Liver (tissue), 9 donors: Measurements from ENCODE around the gene GPATCH3. TPM values are rescaled to one million over a fixed set of nuclear protein-coding genes. Genes with fewer than 3 reads are reported as not detected.
A peak's percentile ranks its signal among the peaks of the same experiment; 100 is the strongest.
"Not testable (repeated sequence)": the region's sequence is repeated elsewhere in the genome, so short reads cannot be mapped to it uniquely, and the experiment has no call there.

Experiments used
- DNase-seq: peaks from one replicate; pipeline ENCODE4 v3.0.0-alpha.2; 2017; ENCODE audit warnings: low spot score
- H3K27ac ChIP-seq, 2 donors: one replicate each; pipeline ENCODE4 v1.7.0; 2013; ENCODE audit warnings: inconsistent platforms in 2 of 2, low read length in 2 of 2, control low read depth in 1 of 2, low read depth in 1 of 2, mild to moderate bottlenecking in 1 of 2
- H3K27me3 ChIP-seq, 4 donors: one replicate each; pipeline versions ENCODE4 v1.6.1 to v1.7.0; 2013; ENCODE audit warnings: low read length in 3 of 4, inconsistent platforms in 1 of 4, mild to moderate bottlenecking in 1 of 4, moderate library complexity in 1 of 4; ENCODE audit not compliant: control insufficient read depth in 4 of 4, insufficient read depth in 4 of 4
- H3K36me3 ChIP-seq, 4 donors: one replicate each; pipeline versions ENCODE4 v1.6.1 to v1.7.0; 2013; ENCODE audit warnings: low read length in 3 of 4, mild to moderate bottlenecking in 3 of 4, low read depth in 1 of 4, moderate library complexity in 1 of 4; ENCODE audit not compliant: control insufficient read depth in 4 of 4, insufficient read depth in 3 of 4
- H3K4me1 ChIP-seq, 4 donors: one replicate each; pipeline versions ENCODE4 v1.6.1 to v1.7.0; 2013; ENCODE audit warnings: low read length in 3 of 4, mild to moderate bottlenecking in 3 of 4, moderate library complexity in 1 of 4; ENCODE audit not compliant: control insufficient read depth in 4 of 4, insufficient read depth in 4 of 4
- H3K4me3 ChIP-seq, 3 donors: one replicate each; pipeline versions ENCODE4 v1.6.1 to v1.7.0; 2013; ENCODE audit warnings: low read length in 3 of 3, control low read depth in 1 of 3, low read depth in 1 of 3, mild to moderate bottlenecking in 1 of 3
- H3K9ac ChIP-seq, 2 donors: one replicate each; pipeline ENCODE4 v1.7.0; 2013; ENCODE audit warnings: low read length in 2 of 2, mild to moderate bottlenecking in 2 of 2, moderate library complexity in 2 of 2, control low read depth in 1 of 2, low read depth in 1 of 2
- H3K9me3 ChIP-seq, 4 donors: one replicate each; pipeline versions ENCODE4 v1.6.1 to v1.7.0; 2013; ENCODE audit warnings: low read length in 3 of 4; ENCODE audit not compliant: control insufficient read depth in 4 of 4
- EGR1 ChIP-seq, 2 donors: IDR thresholded peaks; 2 replicates each; pipeline ENCODE4 v1.6.1; 2016 to 2018; ENCODE audit warnings: antibody characterized with exemption in 2 of 2, low read depth in 2 of 2
- FOXA1 ChIP-seq: IDR thresholded peaks from 2 replicates; pipeline ENCODE4 v1.6.1; 2016; ENCODE audit warnings: antibody characterized with exemption
- FOXA2 ChIP-seq: IDR thresholded peaks from 2 replicates; pipeline ENCODE4 v1.6.1; 2016; ENCODE audit warnings: antibody characterized with exemption
- GABPA ChIP-seq, 2 donors: IDR thresholded peaks in 1 of 2; conservative IDR thresholded peaks in 1 of 2; 2 replicates each; pipeline ENCODE4 v1.6.1; 2016; ENCODE audit warnings: antibody characterized with exemption in 2 of 2, mild to moderate bottlenecking in 1 of 2, moderate library complexity in 1 of 2
- HNF4A ChIP-seq, 2 donors: conservative IDR thresholded peaks; 2 replicates each; pipeline ENCODE4 v1.6.1; 2016; ENCODE audit warnings: antibody characterized with exemption in 2 of 2, mild to moderate bottlenecking in 2 of 2
- NR2F2 ChIP-seq: IDR thresholded peaks from 2 replicates; pipeline ENCODE4 v1.6.1; 2016; ENCODE audit warnings: antibody characterized with exemption
- RAD21 ChIP-seq, 2 donors: IDR thresholded peaks; 2 replicates each; pipeline ENCODE4 v1.6.1; 2016; ENCODE audit warnings: antibody characterized with exemption in 2 of 2, mild to moderate bottlenecking in 2 of 2
- RXRA ChIP-seq, 2 donors: IDR thresholded peaks; 2 replicates each; pipeline ENCODE4 v1.6.1; 2017 to 2018; ENCODE audit warnings: antibody characterized with exemption in 2 of 2, mild to moderate bottlenecking in 1 of 2
- SP1 ChIP-seq: IDR thresholded peaks from 2 replicates; pipeline ENCODE4 v1.6.1; 2018; ENCODE audit warnings: antibody characterized with exemption, mild to moderate bottlenecking
- TAF1 ChIP-seq: conservative IDR thresholded peaks from 2 replicates; pipeline ENCODE4 v1.6.1; 2016; ENCODE audit warnings: antibody characterized with exemption, mild to moderate bottlenecking
- YY1 ChIP-seq: IDR thresholded peaks from 2 replicates; pipeline ENCODE4 v1.6.1; 2016; ENCODE audit warnings: antibody characterized with exemption, mild to moderate bottlenecking
- WGBS: extraction: QIAGEN DNeasy Blood & Tissue Kit; methylation state at CpG from one replicate; pipeline ENCODE4 v1.1.7; 2013; 5-methylcytosine and 5-hydroxymethylcytosine counted together
- polyA plus RNA-seq, 2 donors: library from polyadenylated mRNA; stranded (reverse) in 1 of 2; unstranded in 1 of 2; fragments of 200-250 nt in 1 of 2; fragments of >200 nt in 1 of 2; fragmentation: Nextera tagmentation in 1 of 2; extraction: Ambion mirVana in 1 of 2; gene quantifications; one replicate each; pipeline versions ENCODE4 v1.2.1 to v1.2.3, GENCODE V29; 2013 to 2015
- total RNA-seq, 2 donors: library from RNA; depleted of rRNA; stranded (reverse); fragments of >200 nt; gene quantifications; one replicate each; pipeline ENCODE4 v1.2.3, GENCODE V29; 2014
- TF ChIP-seq, protein P1 (sequence below): IDR thresholded peaks from 2 replicates; pipeline ENCODE4 v1.6.1; 2016; ENCODE audit warnings: antibody characterized with exemption, mild to moderate bottlenecking
- TF ChIP-seq, protein P2 (sequence below): IDR thresholded peaks from 2 replicates; pipeline ENCODE4 v1.6.1; 2016; ENCODE audit warnings: antibody characterized with exemption
- TF ChIP-seq, protein P3 (sequence below): fragments of 150-350 bp; IDR thresholded peaks from 2 replicates; pipeline ENCODE4 v1.5.1; 2017; ENCODE audit warnings: improper control_type of control experiment, low read depth, low read length; ENCODE audit not compliant: missing input control
- TF ChIP-seq, protein P4 (sequence below): IDR thresholded peaks from 2 replicates; pipeline ENCODE4 v1.6.1; 2016; ENCODE audit warnings: antibody characterized with exemption
- donor health status: healthy.
- donor health status: healthy.
- donor health status: healthy.
- donor health status: healthy.
- donor health status: healthy.

Gene GPATCH3
- total and polyA plus RNA-seq, 4 donors = 5.8 to 6.3 (median 6.2) TPM

DNA sequence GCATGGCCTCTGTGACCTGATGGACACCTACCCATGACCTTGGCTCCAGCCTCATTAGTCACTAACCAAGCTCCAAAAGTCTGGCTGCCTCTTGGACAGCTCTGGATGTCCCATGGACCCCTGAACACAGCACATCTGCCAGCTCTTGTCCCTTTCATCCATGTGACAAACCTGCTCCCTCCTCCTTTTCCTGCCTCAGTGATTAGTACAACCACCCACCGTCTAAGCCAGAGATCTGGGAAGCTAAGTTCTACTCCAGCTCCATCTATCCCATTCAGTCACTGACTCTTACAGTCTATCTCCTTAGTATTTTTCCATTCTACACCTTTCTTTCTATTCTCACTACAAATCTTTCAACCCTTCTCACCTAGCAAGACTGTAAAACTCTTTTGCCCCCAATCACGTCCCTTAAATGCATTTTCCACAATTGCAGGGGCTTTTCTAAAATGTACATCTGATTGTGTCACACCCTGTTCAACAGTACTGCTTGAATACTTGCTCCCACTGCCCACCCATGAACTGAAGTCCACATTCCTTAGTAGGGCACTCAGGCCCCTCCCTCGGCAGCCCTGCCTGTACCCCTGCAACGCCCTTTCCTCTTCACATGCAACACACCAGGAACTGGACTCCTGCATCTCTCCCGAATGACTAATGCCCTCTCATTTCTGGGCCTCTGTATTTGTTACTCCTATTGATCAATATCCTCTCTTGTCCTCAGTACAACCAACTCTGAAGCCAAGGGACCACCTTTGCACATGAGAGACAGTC lies 17.4 kb downstream of the GPATCH3 start:
- WGBS = 91% methylated on average over 5 of the region's 5 CpGs
- H3K36me3 ChIP-seq = peaks cover 11 to 57% (median 55%) of the 10 kb centered on the region in 4 donors
- no peaks in the 10 kb centered on the region for H3K9me3 ChIP-seq
- TF ChIP-seq, protein P1, sequence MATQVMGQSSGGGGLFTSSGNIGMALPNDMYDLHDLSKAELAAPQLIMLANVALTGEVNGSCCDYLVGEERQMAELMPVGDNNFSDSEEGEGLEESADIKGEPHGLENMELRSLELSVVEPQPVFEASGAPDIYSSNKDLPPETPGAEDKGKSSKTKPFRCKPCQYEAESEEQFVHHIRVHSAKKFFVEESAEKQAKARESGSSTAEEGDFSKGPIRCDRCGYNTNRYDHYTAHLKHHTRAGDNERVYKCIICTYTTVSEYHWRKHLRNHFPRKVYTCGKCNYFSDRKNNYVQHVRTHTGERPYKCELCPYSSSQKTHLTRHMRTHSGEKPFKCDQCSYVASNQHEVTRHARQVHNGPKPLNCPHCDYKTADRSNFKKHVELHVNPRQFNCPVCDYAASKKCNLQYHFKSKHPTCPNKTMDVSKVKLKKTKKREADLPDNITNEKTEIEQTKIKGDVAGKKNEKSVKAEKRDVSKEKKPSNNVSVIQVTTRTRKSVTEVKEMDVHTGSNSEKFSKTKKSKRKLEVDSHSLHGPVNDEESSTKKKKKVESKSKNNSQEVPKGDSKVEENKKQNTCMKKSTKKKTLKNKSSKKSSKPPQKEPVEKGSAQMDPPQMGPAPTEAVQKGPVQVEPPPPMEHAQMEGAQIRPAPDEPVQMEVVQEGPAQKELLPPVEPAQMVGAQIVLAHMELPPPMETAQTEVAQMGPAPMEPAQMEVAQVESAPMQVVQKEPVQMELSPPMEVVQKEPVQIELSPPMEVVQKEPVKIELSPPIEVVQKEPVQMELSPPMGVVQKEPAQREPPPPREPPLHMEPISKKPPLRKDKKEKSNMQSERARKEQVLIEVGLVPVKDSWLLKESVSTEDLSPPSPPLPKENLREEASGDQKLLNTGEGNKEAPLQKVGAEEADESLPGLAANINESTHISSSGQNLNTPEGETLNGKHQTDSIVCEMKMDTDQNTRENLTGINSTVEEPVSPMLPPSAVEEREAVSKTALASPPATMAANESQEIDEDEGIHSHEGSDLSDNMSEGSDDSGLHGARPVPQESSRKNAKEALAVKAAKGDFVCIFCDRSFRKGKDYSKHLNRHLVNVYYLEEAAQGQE = no peak
- TF ChIP-seq, protein P2, sequence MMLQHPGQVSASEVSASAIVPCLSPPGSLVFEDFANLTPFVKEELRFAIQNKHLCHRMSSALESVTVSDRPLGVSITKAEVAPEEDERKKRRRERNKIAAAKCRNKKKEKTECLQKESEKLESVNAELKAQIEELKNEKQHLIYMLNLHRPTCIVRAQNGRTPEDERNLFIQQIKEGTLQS = no peak
- no peak for TF ChIP-seq EGR1 (IDR thresholded peaks at IDR 0.05; ENCODE audit: low read depth in 2 of 2)
- no peak overlapping the region for H3K9ac ChIP-seq
- no peak overlapping the region for H3K4me3 ChIP-seq
- no peak for DNase-seq
- H3K4me1 ChIP-seq = no peaks in the 10 kb centered on the region
- no peaks in the 10 kb centered on the region for H3K27me3 ChIP-seq
- H3K27ac ChIP-seq = no peak overlapping the region

DNA sequence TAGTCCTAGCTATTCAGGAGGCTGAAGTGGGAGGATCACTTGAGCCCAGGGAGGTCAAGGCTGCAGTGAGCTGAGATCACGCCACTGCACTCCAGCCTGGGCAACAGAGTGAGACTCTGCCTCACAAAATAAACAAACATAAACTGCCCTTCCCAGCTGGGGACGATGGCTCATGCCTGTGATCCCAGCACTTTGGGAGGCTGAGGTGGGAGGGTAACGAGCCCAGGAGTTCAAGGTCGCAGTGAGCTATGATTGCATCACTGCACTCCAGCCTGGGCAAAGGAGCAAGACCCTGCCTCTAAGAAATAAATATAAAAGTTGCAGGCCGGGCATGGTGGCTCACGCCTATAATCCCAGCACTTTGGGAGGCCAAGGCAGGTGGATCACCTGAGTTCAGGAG lies 18.7 kb downstream of the GPATCH3 start:
- H3K27me3 ChIP-seq, H3K4me1 ChIP-seq, H3K27ac ChIP-seq, DNase-seq, H3K4me3 ChIP-seq, H3K9ac ChIP-seq, H3K9me3 ChIP-seq: not testable (repeated sequence)
- TF ChIP-seq HNF4A (conservative IDR thresholded peaks at IDR 0.05) (peak; percentile 32 to 39), RXRA (IDR thresholded peaks at IDR 0.05) (peak; percentile 13 to 54)
- 53% methylated on average over 6 of the region's 6 CpGs for WGBS
- H3K36me3 ChIP-seq = peaks cover 11 to 54% (median 52%) of the 10 kb centered on the region in 4 donors

DNA sequence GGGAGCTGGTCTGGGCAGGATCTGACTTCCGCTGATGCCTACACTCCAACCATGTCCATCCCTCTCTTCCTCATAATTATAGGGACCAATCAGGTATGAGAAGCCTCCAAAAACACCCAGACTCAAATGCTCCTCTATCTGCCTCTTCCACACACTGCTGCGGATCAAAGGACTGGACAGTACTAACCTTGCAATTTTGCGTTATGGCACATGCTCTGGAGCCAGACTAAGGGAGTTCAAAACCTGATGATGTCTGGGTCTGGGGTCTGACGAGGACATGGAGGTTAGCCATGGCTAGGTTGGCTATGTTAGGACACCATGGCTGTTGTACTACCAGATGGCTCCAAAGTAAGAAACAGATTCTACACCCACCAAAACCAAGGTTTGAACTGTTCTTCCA lies 20.5 kb downstream of the GPATCH3 start:
- H3K4me1 ChIP-seq = peaks cover 0 to 9% (median 6%) of the 10 kb centered on the region in 4 donors
- H3K27ac ChIP-seq = no peak overlapping the region
- H3K36me3 ChIP-seq = peaks cover 11 to 46% (median 41%) of the 10 kb centered on the region in 4 donors
- no peaks in the 10 kb centered on the region for H3K27me3 ChIP-seq
- DNase-seq = no peak
- no peak overlapping the region for H3K9ac ChIP-seq
- 94% methylated on average over 4 of the region's 4 CpGs for WGBS
- H3K9me3 ChIP-seq = no peaks in the 10 kb centered on the region
- no peak overlapping the region for H3K4me3 ChIP-seq
- no peak for TF ChIP-seq FOXA1
- TF ChIP-seq FOXA2 = no peak
- TF ChIP-seq RAD21 (IDR thresholded peaks at IDR 0.05) = no peak
- no peak for TF ChIP-seq RXRA (IDR thresholded peaks at IDR 0.05)
- TF ChIP-seq YY1 = no peak
- no peak for TF ChIP-seq NR2F2
- no peak for TF ChIP-seq EGR1 (IDR thresholded peaks at IDR 0.05; ENCODE audit: low read depth in 2 of 2)
- TF ChIP-seq, protein P1 = no peak
- TF ChIP-seq, protein P3, sequence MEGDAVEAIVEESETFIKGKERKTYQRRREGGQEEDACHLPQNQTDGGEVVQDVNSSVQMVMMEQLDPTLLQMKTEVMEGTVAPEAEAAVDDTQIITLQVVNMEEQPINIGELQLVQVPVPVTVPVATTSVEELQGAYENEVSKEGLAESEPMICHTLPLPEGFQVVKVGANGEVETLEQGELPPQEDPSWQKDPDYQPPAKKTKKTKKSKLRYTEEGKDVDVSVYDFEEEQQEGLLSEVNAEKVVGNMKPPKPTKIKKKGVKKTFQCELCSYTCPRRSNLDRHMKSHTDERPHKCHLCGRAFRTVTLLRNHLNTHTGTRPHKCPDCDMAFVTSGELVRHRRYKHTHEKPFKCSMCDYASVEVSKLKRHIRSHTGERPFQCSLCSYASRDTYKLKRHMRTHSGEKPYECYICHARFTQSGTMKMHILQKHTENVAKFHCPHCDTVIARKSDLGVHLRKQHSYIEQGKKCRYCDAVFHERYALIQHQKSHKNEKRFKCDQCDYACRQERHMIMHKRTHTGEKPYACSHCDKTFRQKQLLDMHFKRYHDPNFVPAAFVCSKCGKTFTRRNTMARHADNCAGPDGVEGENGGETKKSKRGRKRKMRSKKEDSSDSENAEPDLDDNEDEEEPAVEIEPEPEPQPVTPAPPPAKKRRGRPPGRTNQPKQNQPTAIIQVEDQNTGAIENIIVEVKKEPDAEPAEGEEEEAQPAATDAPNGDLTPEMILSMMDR = no peak
- TF ChIP-seq, protein P4, sequence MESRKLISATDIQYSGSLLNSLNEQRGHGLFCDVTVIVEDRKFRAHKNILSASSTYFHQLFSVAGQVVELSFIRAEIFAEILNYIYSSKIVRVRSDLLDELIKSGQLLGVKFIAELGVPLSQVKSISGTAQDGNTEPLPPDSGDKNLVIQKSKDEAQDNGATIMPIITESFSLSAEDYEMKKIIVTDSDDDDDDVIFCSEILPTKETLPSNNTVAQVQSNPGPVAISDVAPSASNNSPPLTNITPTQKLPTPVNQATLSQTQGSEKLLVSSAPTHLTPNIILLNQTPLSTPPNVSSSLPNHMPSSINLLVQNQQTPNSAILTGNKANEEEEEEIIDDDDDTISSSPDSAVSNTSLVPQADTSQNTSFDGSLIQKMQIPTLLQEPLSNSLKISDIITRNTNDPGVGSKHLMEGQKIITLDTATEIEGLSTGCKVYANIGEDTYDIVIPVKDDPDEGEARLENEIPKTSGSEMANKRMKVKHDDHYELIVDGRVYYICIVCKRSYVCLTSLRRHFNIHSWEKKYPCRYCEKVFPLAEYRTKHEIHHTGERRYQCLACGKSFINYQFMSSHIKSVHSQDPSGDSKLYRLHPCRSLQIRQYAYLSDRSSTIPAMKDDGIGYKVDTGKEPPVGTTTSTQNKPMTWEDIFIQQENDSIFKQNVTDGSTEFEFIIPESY = no peak
- TF ChIP-seq, protein P2 = no peak
- no peak for TF ChIP-seq TAF1
- TF ChIP-seq GABPA (IDR thresholded peaks at IDR 0.05 in 1 of 2, conservative IDR thresholded peaks at IDR 0.05 in 1 of 2) = no peak
- no peak for TF ChIP-seq SP1
